ENCODE measurements around the gene HACD4.

DNA sequence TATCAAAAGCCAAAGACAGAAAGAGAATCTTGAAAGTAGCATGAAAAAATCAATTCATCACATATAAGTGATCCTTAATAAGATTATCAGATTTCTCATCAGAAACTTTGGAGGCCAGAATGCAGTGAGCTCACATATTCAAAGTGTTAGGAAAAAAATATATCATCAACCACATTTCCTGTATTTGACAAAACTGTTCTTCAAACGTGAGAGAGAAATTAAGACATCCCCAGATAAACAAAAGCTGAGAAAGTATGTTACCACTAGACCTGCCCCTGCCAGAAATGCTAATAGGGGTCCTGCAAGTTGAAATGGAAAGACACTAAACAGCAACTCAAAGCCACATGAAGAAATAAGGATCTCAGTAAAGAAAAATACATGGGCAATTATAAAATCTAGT is 29.9 kb downstream of the HACD4 start:
- TF ChIP-seq CTCF (IDR thresholded peaks at IDR 0.05; ENCODE audit: low read length) (no peak), EZH2 (IDR thresholded peaks at IDR 0.05; ENCODE audit: borderline replicate concordance, low read length) (no peak)
